ENCODE data around the gene WDR26. TPM values are rescaled to one million over a fixed set of nuclear protein-coding genes. Genes with fewer than 3 reads are reported as not detected.

Gene WDR26
- total RNA-seq, 1 donor from 2014 or later, result 38.8 TPM

- peaks cover 1% of the 10 kb centered on the region for H3K36me3 ChIP-seq (ENCODE audit: control insufficient read depth, insufficient read depth, low read length)
- no peak overlapping the region for H3K4me3 ChIP-seq (ENCODE audit: low read depth, low read length)
- TF ChIP-seq CTCF (IDR thresholded peaks at IDR 0.05; ENCODE audit: insufficient read depth, low read length, poor library complexity, severe bottlenecking), result no peak
- DNase-seq (ENCODE audit: low read depth), result no peak
- H3K27me3 ChIP-seq (ENCODE audit: control insufficient read depth, insufficient read depth, low read length), result no peaks in the 10 kb centered on the region
Observed at GRCh38 chr1:224387943-224388342, 46.7 kb downstream of the WDR26 start.

GRCh38 chr1:224387302-224387912 is 47.2 kb downstream of the WDR26 start:
- Histone ChIP-seq H3K36me3 (ENCODE audit: control insufficient read depth, insufficient read depth, low read length) (peaks cover 1% of the 10 kb centered on the region), H3K4me3 (ENCODE audit: low read depth, low read length) (no peak overlapping the region), H3K27me3 (ENCODE audit: control insufficient read depth, insufficient read depth, low read length) (no peaks in the 10 kb centered on the region)
- no peak for TF ChIP-seq CTCF (IDR thresholded peaks at IDR 0.05; ENCODE audit: insufficient read depth, low read length, poor library complexity, severe bottlenecking)
- no peak for DNase-seq (ENCODE audit: low read depth)

- TF ChIP-seq CTCF (IDR thresholded peaks at IDR 0.05; ENCODE audit: insufficient read depth, low read length, poor library complexity, severe bottlenecking), result no peak
- H3K27me3 ChIP-seq (ENCODE audit: control insufficient read depth, insufficient read depth, low read length), result no peaks in the 10 kb centered on the region
- H3K4me3 ChIP-seq (ENCODE audit: low read depth, low read length), result no peak overlapping the region
- no peaks in the 10 kb centered on the region for H3K36me3 ChIP-seq (ENCODE audit: control insufficient read depth, insufficient read depth, low read length)
- DNase-seq (ENCODE audit: low read depth), result no peak
Observed at GRCh38 chr1:224383218-224383617, 51.4 kb downstream of the WDR26 start.

GRCh38 chr1:224381880-224382548 is 52.6 kb downstream of the WDR26 start:
- H3K4me3 ChIP-seq (ENCODE audit: low read depth, low read length), result no peak overlapping the region
- no peak for TF ChIP-seq CTCF (IDR thresholded peaks at IDR 0.05; ENCODE audit: insufficient read depth, low read length, poor library complexity, severe bottlenecking)
- no peaks in the 10 kb centered on the region for H3K36me3 ChIP-seq (ENCODE audit: control insufficient read depth, insufficient read depth, low read length)
- no peaks in the 10 kb centered on the region for H3K27me3 ChIP-seq (ENCODE audit: control insufficient read depth, insufficient read depth, low read length)
- DNase-seq (ENCODE audit: low read depth), result no peak

GRCh38 chr1:224380003-224380402 is 54.6 kb downstream of the WDR26 start:
- no peaks in the 10 kb centered on the region for H3K36me3 ChIP-seq (ENCODE audit: control insufficient read depth, insufficient read depth, low read length)
- TF ChIP-seq CTCF (IDR thresholded peaks at IDR 0.05; ENCODE audit: insufficient read depth, low read length, poor library complexity, severe bottlenecking), result no peak
- DNase-seq (ENCODE audit: low read depth), result no peak
- H3K27me3 ChIP-seq (ENCODE audit: control insufficient read depth, insufficient read depth, low read length), result no peaks in the 10 kb centered on the region
- H3K4me3 ChIP-seq (ENCODE audit: low read depth, low read length), result no peak overlapping the region
